ENCODE results near the gene ITGA7.
A peak's percentile ranks its signal among the peaks of the same experiment; 100 is the strongest.

The ITGA7 gene

GRCh38 chr12:55734595-55734994 is 26.9 kb upstream of the ITGA7 start:
- DNase-seq: no peak

- no peak for DNase-seq
Measured at GRCh38 chr12:55733858-55734257, 26.2 kb upstream of the ITGA7 start.

DNA sequence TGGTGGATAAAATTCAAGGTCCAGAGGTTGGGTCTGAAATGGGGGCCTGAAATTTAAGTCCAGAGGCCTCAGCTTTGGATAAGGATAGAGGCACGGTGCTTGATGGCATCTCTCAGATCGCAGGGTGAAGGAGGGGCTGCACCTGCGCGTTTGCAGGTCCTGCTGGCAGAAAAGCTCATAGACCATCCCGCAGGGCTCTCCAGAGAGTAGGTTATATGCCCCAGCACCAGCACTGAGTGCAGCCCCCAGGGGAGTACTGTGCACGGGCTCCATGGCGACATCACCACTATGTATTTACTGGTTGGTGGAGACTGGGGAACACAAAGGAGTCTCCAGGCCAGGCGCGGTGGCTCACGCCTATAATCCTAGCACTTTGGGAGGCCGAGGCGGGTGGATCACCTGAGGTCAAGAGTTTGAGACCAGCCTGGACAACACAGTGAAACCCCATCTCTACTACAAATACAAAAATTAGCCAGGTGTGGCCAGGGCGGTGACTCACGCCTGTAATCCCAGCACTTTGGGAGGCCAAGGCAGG is 25.4 kb upstream of the ITGA7 start:
- no peak for DNase-seq

GRCh38 chr12:55732288-55732687 is 24.6 kb upstream of the ITGA7 start:
- DNase-seq: no peak

- DNase-seq: peak; percentile 37
Measured at GRCh38 chr12:55729819-55730818, 22.4 kb upstream of the ITGA7 start.

- peak; percentile 89 for DNase-seq
Measured at GRCh38 chr12:55728939-55729818, 21.5 kb upstream of the ITGA7 start, which contains the start of gene CD63. Gene CD63 (minus strand): TSS chr12:55729009. CDS start chr12:55728341, 668 bp downstream.

- DNase-seq: peak; percentile 41
Measured at GRCh38 chr12:55728186-55728938, 20.7 kb upstream of the ITGA7 start.

DNA sequence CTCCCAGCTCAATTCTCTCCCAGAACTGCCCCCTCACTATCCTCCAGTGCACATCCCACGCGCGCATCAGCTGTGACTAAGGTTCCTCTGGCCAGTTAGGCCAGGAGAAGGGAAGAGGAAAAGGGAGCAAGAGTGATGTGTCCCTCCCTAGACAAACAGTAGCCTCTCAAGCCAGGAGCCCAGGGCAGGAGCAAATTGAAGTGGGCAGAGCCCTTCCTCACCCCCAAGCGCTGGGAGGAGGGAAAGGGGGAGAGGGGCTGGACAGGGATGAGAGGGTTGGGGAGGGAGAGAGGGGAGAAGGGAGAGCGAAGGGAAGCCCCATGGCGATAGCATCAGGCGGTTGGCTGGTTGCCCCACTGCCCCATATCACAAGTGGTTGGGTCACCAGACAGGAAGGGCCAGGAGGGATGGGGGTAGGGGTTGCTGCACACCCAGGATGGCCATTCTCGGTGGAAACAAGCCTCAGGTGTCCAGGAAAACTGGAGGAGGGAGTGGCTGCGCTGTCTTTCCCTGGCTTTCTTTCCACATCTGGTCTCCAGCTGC is 20.0 kb upstream of the ITGA7 start:
- DNase-seq: no peak

DNA sequence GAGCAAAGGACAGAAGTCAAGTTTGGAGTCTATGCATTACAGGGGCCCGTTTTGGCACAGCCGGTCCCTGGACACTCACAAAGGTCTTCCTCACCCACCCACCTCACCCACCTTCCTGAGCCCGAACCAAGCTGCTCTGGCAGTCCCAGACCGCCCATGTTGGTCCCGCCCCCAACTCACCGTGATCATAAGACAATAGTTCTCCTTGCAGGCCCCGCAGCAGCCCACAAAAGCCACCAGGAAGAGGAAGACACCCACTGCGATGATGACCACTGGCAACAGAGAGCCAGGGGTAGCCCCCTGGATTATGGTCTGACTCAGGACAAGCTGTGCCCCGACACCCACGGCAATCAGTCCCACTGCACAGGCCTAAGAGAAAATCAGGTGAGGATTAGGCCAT is 19.3 kb upstream of the ITGA7 start:
- no peak for DNase-seq

DNA sequence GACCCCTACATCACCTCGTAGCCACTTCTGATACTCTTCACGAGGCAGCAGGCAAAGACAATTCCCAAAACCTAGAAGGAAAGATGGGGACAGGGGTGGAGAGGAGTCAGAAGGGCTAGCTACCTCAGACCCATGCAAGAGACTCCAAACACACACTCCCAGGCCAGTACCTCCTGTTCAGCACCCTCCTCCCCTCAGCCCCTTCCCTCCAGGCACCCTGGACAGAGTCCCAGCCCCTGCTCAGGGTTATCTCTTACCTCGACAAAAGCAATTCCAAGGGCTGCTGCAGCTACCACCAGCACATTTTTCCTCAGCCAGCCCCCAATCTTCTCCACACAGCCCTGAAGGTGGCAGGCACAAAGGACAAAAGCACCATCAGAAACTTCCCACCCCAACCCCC is 17.9 kb upstream of the ITGA7 start:
- DNase-seq: no peak

- DNase-seq: no peak
Measured at GRCh38 chr12:55724940-55725309, 17.2 kb upstream of the ITGA7 start.

DNA sequence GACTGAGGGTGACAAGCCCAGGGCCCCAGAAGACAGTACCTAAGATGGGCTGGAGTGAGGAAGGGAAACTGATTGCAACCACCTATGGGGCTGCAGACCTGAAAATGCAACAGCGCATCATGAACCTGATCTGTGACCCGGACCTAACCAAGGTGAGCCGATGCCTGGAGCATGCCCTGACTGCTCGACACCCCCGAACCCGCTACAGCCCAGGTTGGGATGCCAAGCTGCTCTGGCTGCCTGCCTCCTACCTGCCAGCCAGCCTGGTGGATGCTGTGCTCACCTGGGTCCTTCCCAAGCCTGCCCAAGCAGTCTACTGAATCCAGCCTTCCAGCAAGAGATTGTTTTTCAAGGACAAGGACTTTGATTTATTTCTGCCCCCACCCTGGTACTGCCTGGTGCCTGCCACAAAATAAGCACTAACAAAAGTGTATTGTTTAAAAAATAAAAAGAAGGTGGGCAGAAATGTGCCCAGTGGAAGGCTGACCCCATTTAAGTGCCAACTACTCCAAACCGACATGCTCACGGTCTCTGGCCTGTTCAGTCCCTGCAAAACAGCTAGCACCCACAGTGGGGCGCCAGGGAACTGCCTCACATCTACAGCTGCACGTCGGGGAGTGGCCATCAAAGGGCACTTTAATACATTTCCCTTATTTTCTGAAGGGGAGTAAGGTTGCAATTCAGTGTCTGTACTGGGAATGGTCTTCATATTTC is 16.7 kb upstream of the ITGA7 start:
- DNase-seq: peak; percentile 76

DNA sequence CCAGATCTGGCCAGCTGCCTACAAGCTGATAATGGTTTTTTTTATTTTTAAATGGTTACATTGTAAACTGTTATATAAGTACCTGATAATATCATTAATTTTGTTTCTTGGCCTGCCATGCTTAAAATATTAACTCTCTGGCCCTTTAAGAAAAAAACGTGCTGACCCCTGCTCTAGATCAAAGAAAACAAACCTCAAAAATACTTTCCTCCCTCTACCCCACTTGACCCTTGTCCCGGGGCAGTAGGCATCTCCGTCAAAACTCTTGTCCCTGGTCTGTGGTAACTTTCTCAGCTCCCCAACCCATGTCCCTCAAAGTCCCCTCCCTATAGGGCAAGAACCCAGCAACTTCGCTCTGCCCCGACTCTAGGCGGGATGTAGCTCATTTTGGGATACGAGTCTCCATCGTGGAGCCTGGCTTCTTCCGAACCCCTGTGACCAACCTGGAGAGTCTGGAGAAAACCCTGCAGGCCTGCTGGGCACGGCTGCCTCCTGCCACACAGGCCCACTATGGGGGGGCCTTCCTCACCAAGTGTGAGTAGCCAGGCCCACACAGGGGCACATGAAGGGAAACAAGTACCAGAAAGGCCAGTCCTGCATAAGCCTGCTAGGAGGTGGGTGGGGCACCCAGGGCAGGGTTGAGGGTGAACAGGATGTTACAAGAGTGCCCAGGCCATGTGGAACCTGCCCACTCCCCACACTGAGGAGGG is 16.0 kb upstream of the ITGA7 start:
- no peak for DNase-seq

DNA sequence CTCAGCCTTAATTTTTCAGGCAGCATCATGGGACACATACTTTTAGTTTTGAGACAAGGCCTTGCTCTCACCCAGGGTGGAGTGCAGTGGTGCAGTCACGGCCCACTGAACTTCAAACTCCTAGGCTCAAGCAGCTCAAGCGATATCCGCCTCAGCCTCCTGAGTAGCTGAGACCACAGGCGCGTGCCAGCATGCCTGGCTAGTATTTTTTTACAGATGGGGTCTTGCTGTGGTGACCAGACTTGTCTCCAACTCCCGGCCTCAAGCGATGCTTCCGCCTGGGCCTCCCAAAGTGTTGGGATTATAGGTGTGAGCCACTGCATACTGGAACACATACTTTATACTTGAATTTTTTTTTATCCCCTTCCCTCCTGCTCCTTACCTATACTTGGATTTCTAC is 15.2 kb upstream of the ITGA7 start:
- no peak for DNase-seq

- no peak for DNase-seq
Measured at GRCh38 chr12:55721601-55722213, 14.0 kb upstream of the ITGA7 start.

GRCh38 chr12:55720894-55721444 is 13.3 kb upstream of the ITGA7 start:
- no peak for DNase-seq

- no peak for DNase-seq
Measured at GRCh38 chr12:55720071-55720564, 12.4 kb upstream of the ITGA7 start, which contains the start of gene RDH5. Gene RDH5 (plus strand): TSS chr12:55720393. CDS start chr12:55721185, 792 bp downstream.

GRCh38 chr12:55719371-55719770 is 11.7 kb upstream of the ITGA7 start:
- DNase-seq: no peak

DNA sequence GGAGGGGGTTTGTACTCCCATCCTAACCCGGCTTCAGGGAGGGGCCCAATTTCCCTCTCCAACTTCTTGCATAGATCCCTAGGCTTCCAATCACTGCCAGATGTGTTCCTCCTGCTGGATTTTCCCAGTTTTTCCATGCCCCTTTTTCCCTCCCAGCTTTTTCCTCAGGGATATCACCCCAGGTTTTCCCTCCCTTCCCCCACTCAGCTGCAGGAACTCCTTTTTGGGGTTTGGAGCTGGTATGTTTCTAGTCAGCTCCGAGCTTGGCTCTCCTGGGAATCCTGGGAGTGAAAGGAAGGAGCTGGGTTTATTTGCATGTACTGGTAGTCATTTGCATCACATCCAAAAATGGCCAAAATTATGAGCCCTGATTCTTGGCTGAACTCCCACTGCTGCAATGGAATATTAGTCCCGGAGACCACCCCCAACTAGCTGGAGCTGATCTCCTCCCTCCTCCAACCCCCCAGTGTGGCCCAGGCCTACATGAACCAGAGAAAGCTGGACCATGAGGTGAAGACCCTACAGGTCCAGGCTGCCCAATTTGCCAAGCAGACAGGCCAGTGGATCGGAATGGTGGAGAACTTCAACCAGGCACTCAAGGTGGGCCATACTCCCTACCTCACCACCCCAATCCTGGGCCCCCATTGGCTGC is 11.0 kb upstream of the ITGA7 start:
- no peak for DNase-seq
